Testis (tissue), 2 donors: ENCODE data around the gene CNTF.

Experiments used
- POLR2A ChIP-seq: fragments of 450-650 bp; IDR thresholded peaks from one replicate; pipeline ENCODE4 v1.6.1; 2017; ENCODE audit warnings: antibody characterized with exemption, mild to moderate bottlenecking, moderate library complexity
- TF ChIP-seq, protein P1 (sequence below), 3 experiments: fragments of 450-650 bp in 2 of 3; fragments of 200-600 bp in 1 of 3; sonication (generic) in 1 of 3; IDR thresholded peaks; one replicate each; pipeline ENCODE4 v1.5.1; 2016 to 2019; ENCODE audit warnings: antibody characterized with exemption in 3 of 3, mild to moderate bottlenecking in 2 of 3, moderate library complexity in 1 of 3

DNA sequence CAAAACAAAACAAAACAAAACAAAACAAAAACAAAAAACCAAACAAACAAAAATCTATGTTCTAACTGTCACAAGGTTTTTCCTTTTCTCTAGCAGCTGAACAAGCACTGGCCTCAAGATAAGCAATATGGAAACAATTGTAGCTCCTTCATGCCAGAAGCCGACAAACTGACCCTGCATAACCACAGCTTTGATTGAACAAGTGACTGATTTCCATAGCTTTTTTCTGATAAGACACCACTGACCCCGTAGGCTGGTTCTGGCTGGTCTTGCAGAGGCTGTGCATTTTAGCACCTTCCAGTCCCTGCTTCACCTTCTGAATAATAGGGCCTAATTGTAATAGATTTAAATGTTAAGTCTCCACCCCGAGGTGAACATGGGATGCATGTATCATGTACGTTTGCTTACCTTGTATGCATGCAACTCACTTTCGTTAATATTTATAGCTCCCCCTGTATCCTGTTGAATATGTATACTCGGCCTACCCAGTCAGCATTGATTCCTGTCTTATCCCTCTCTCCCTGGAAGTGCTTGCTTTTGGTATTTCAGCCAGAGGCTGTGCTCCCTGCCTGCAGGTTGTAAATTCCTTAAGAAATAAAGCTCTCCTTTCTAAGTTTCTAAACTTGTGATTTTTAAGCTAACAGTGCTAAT is 49.6 kb downstream of the CNTF start:
- no peak for TF ChIP-seq POLR2A
- TF ChIP-seq, protein P1, sequence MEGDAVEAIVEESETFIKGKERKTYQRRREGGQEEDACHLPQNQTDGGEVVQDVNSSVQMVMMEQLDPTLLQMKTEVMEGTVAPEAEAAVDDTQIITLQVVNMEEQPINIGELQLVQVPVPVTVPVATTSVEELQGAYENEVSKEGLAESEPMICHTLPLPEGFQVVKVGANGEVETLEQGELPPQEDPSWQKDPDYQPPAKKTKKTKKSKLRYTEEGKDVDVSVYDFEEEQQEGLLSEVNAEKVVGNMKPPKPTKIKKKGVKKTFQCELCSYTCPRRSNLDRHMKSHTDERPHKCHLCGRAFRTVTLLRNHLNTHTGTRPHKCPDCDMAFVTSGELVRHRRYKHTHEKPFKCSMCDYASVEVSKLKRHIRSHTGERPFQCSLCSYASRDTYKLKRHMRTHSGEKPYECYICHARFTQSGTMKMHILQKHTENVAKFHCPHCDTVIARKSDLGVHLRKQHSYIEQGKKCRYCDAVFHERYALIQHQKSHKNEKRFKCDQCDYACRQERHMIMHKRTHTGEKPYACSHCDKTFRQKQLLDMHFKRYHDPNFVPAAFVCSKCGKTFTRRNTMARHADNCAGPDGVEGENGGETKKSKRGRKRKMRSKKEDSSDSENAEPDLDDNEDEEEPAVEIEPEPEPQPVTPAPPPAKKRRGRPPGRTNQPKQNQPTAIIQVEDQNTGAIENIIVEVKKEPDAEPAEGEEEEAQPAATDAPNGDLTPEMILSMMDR (IDR thresholded peaks at IDR 0.05) = no peak
